Lung (tissue), 12 donors: Measurements from ENCODE around the gene HBD. TPM values are rescaled to one million over a fixed set of nuclear protein-coding genes. Genes with fewer than 3 reads are reported as not detected.

Source experiments
- ATAC-seq: fragments of 200-7000 bp; cut with Tn5 transposase; one replicate; pipeline ENCODE4 v1.9.1; 2020; ENCODE audit warnings: moderate number of reproducible peaks; ENCODE audit not compliant: insufficient read depth, low FRiP score
- DNase-seq, 3 donors: peaks; one replicate each; pipeline ENCODE4 v3.0.0-alpha.2; 2013 to 2017
- H3K27ac ChIP-seq, 2 donors: one replicate each; pipeline ENCODE4 v1.5.1; 2013; ENCODE audit warnings: mild to moderate bottlenecking in 2 of 2, moderate library complexity in 2 of 2, control low read depth in 1 of 2, inconsistent platforms in 1 of 2, low read depth in 1 of 2, low read length in 1 of 2
- H3K27me3 ChIP-seq, 3 donors: one replicate each; pipeline ENCODE4 v1.5.1; 2013; ENCODE audit warnings: low read length in 2 of 3; ENCODE audit not compliant: control insufficient read depth in 3 of 3, insufficient read depth in 3 of 3
- H3K36me3 ChIP-seq, 4 donors: one replicate each; pipeline ENCODE4 v1.5.1; 2013; ENCODE audit warnings: low read length in 4 of 4, mild to moderate bottlenecking in 1 of 4, moderate library complexity in 1 of 4; ENCODE audit not compliant: control insufficient read depth in 4 of 4, insufficient read depth in 4 of 4
- H3K4me1 ChIP-seq, 5 donors: one replicate each; pipeline ENCODE4 v1.5.1; 2013; ENCODE audit warnings: low read length in 5 of 5, mild to moderate bottlenecking in 2 of 5, moderate library complexity in 1 of 5; ENCODE audit not compliant: control insufficient read depth in 5 of 5, insufficient read depth in 5 of 5
- H3K4me3 ChIP-seq: one replicate; pipeline ENCODE4 v1.5.1; 2013; ENCODE audit warnings: mild to moderate bottlenecking, control low read depth, moderate library complexity
- H3K9ac ChIP-seq, 2 donors: one replicate each; pipeline ENCODE4 v1.5.1; 2013; ENCODE audit warnings: low read length in 2 of 2, control low read depth in 1 of 2; ENCODE audit not compliant: insufficient read depth in 1 of 2
- H3K9me3 ChIP-seq, 4 donors: one replicate each; pipeline ENCODE4 v1.5.1; 2013; ENCODE audit warnings: low read length in 3 of 4, mild to moderate bottlenecking in 1 of 4, moderate library complexity in 1 of 4; ENCODE audit not compliant: control insufficient read depth in 4 of 4, insufficient read depth in 3 of 4
- CTCF ChIP-seq: IDR thresholded peaks from 2 replicates; pipeline ENCODE4 v1.5.1; 2012; ENCODE audit warnings: mild to moderate bottlenecking; ENCODE audit errors: control extremely low read depth, extremely low read depth
- WGBS, 2 donors: extraction: QIAGEN DNeasy Blood & Tissue Kit; methylation state at CpG; one replicate each; pipeline ENCODE4 v1.1.7; 2013; 5-methylcytosine and 5-hydroxymethylcytosine counted together
- polyA plus RNA-seq, 2 donors: library from polyadenylated mRNA; stranded (reverse); fragments of 200-250 nt; gene quantifications; one replicate each; pipeline ENCODE4 v1.2.1, GENCODE V29; 2013
- total RNA-seq, 2 donors: library from RNA; depleted of rRNA in 1 of 2; stranded (reverse); fragments of >200 nt in 1 of 2; gene quantifications; one replicate each; pipeline ENCODE4 v1.2.1, GENCODE V29; 2014 to 2021
- donor health status: control.
- donor health status: control.
- donor health status: Bipolar disorder and iron deficiency.
- donor health status: healthy.
- donor health status: DM: yes; HTN: yes; CAD: no.

HBD gene
- total and polyA plus RNA-seq, 4 donors: 0.24 to 1.1 (median 0.66) TPM; not detected in 1

DNA sequence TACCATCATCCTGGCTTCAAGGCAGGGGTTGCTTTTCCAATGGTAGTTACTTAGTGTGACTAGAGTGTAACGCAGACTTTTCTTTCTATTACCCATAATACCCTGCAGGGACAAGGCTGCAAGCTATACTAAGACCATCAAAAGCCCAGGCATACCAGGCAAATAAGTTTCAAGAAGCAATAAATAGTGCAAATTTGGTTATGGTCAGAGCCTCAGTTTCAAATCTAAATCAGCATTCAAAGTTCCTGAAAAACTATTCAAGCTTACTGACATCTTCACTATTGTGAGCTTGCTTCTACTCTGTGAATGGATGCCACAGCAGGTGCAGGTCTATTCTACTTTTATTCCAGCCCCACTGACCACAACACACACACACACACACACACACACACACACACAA lies 4.9 kb downstream of the HBD start:
- 92 to 93% methylated on average over 1 of the region's 1 CpG for WGBS, 2 donors
- no peak for TF ChIP-seq CTCF
- no peak for ATAC-seq

DNA sequence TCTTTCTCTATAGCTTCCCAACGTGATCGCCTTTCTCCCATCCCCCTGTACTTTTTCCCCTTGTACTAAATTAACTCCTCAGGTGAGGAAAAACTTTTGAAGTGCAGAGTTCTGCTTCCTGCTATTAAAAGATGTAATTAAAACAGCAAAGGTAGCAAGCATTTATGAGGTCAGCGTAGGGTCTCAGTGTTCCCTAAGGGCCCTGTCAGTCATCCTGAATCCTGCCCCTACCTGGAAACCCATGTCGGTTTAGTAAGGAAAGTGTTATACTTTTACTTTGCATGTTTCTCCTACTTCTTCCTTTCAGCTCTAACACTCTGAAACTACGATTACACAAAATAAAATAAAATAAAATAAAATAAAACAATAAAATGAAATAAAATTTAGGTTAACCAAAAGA lies 6.2 kb downstream of the HBD start:
- TF ChIP-seq CTCF: no peak
- 71 to 85% methylated on average over 5 of the region's 5 CpGs for WGBS, 2 donors
- Histone ChIP-seq H3K27ac (no peak overlapping the region), H3K4me3 (no peak overlapping the region), H3K36me3 (no peaks in the 10 kb centered on the region), H3K4me1 (no peaks in the 10 kb centered on the region), H3K27me3 (no peaks in the 10 kb centered on the region), H3K9ac (no peak overlapping the region), H3K9me3 (no peaks in the 10 kb centered on the region)
- ATAC-seq (no peak), DNase-seq (no peak)

More for the DNA sequence above, 4.9 kb downstream of the HBD start:
- DNase-seq: no peak
- H3K27me3 ChIP-seq: no peaks in the 10 kb centered on the region
- no peaks in the 10 kb centered on the region for H3K4me1 ChIP-seq
- H3K36me3 ChIP-seq: no peaks in the 10 kb centered on the region
- H3K27ac ChIP-seq: no peak overlapping the region
- H3K9me3 ChIP-seq: no peaks in the 10 kb centered on the region
- no peak overlapping the region for H3K9ac ChIP-seq
- no peak overlapping the region for H3K4me3 ChIP-seq

DNA sequence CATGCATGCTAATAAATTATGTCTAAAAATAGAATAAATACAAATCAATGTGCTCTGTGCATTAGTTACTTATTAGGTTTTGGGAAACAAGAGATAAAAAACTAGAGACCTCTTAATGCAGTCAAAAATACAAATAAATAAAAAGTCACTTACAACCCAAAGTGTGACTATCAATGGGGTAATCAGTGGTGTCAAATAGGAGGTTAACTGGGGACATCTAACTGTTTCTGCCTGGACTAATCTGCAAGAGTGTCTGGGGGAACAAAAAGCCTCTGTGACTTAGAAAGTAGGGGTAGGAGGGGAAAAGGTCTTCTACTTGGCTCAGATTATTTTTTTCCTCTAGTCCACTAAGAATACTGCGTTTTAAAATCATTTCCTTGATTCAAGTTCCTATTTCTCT lies 6.6 kb downstream of the HBD start:
- ATAC-seq: no peak
- Histone ChIP-seq H3K9me3 (no peaks in the 10 kb centered on the region), H3K4me1 (no peaks in the 10 kb centered on the region), H3K9ac (no peak overlapping the region), H3K27ac (no peak overlapping the region), H3K4me3 (no peak overlapping the region), H3K27me3 (no peaks in the 10 kb centered on the region), H3K36me3 (no peaks in the 10 kb centered on the region)
- DNase-seq: no peak
- no peak for TF ChIP-seq CTCF
- 34 to 59% methylated on average over 1 of the region's 1 CpG for WGBS, 2 donors

DNA sequence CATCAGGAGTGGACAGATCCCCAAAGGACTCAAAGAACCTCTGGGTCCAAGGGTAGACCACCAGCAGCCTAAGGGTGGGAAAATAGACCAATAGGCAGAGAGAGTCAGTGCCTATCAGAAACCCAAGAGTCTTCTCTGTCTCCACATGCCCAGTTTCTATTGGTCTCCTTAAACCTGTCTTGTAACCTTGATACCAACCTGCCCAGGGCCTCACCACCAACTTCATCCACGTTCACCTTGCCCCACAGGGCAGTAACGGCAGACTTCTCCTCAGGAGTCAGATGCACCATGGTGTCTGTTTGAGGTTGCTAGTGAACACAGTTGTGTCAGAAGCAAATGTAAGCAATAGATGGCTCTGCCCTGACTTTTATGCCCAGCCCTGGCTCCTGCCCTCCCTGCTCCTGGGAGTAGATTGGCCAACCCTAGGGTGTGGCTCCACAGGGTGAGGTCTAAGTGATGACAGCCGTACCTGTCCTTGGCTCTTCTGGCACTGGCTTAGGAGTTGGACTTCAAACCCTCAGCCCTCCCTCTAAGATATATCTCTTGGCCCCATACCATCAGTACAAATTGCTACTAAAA lies 7.5 kb downstream of the HBD start, which contains the start of gene HBB:
HBB (minus strand) TSS at position 340 of the 579 bp plus-strand sequence; CDS start at position 290, 50 bp downstream.
- WGBS, 2 donors: 82 to 95% methylated on average over 3 of the region's 3 CpGs
- Histone ChIP-seq H3K9ac (no peak within 1 kb of the TSS), H3K9me3 (no peaks in the 10 kb centered on the region), H3K36me3 (no peaks in the 10 kb centered on the region), H3K27me3 (no peaks in the 10 kb centered on the region), H3K27ac (no peak within 1 kb of the TSS), H3K4me1 (no peaks in the 10 kb centered on the region), H3K4me3 (no peak within 1 kb of the TSS)
- TF ChIP-seq CTCF: no peak
- DNase-seq (no peak), ATAC-seq (no peak)
